HK-2 (cell line): ENCODE measurements around the gene ABHD12.
A peak's percentile ranks its signal among the peaks of the same experiment; 100 is the strongest.
"Not testable (repeated sequence)": the region's sequence is repeated elsewhere in the genome, so short reads cannot be mapped to it uniquely, and the experiment has no call there.

Experiments used
- DNase-seq: peaks from one replicate; pipeline ENCODE4 v3.0.0-alpha.2; 2018; ENCODE audit not compliant: unreplicated experiment

Gene ABHD12

DNA sequence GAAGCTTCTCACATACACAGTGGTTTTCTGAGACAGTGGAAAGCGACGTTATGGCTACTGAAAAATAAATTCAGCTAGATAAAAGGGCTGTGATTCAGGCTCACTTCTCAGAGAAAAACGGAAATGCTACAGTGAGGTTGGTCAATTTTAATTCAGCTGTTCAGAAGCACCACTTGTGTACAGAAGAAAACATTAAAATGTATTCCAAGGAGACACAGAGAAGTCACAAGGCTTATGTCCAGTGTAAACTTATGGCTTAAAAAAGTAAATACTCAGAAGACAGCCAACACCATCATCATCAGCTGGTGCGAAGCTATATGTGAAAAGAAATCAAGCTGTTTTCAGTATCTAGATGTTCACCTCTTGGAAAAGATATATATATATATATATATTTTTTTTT lies 68.6 kb downstream of the ABHD12 start:
- no peak for DNase-seq

DNA sequence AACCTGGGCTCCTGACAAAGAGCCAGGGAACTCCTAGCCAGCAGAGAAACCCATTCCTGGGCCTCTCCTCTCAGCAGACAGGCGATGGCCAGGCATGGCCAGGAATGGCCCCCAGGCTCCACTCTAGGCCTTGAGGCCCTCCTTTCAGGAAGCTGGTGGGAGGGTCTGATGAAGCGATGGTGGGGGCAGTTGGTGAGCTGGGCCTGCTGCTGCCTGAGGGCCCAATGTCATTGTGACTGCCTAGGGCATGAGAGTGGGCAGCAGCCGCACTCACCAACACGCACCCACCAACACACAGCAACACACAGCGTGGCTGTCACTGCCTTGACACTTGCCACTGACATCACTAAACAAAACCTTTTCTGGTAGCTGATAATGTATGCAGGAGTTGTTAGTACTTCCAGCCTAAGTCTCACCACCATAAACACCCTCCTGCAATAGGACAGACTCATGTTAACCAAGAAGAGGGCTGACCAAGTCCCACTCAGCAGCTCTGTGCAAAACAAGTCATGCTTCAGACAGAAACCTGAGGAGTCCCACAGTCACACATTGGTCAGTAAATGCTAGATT lies 69.3 kb downstream of the ABHD12 start:
- DNase-seq = no peak

DNA sequence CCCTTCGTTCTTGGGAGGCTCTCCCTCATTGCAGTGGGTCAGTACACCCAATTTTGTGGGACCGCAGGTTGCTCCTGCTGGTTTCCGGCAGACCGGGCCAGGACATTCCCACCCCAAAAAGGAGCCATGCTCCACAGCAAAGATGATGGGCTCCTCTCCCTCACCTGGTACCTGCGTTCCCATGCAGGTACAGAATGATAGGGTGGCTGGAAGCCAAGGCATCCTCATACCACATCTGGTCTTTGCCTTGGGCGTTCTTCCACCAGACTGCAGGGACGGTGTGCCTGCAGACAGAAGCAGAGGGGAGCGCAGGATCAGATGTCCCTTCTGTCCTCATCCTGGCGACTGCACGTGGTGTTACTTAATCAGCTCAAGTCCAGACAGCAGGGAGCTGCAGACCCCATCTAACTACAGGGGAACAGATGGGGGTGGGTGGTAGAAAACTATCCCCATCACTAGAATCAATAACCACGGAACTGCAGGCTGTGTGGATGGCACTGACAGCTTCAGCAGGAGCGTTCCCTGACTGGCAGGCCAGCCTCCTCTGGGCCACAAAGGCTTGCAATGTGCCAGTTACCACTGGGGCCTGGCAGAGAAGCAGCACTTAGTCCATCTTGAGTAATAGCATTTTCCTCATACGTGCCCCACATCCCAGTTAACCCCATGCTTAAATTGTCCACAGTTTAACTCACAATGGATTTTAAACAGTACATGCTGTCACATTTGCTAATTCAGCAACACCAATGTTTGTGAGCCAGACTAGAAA lies 70.4 kb downstream of the ABHD12 start:
- DNase-seq = no peak

DNA sequence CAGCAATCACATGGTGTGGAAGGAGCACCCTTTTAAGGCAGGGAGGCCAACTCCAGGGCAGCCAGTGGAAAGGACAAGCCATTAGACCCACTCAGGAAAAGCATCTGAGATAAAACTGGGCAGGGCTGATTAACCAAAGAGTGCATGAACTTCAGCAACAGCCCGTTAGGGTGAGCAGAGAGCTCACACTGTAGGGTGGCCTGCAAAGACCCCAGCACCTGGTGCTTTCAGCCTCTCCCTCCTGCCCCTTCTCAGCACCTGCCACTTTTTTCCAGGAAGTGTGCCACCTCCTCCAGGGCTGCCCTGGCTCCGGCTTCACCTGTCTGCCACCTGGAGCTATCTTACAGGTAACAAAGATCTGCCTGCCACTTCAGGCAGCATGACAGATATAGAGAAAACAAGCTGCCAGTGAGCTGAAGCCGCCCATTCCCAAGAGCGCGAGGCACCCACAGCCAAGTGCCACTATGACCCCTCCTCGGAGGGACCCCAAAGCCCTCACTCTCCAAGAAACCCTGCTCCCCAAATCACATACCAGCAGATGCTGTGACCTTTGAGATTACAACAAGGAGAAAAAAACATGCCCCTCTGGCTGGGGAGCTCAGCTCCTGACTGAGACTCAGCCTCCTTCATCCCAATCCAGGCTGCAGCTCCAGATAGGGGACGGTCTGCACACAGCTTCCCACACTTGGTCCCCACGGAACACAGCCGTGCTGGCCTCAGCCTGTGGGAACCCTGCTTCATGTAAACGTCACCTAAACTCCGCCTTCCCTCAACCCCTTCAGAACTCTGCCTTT lies 71.2 kb downstream of the ABHD12 start:
- no peak for DNase-seq

DNA sequence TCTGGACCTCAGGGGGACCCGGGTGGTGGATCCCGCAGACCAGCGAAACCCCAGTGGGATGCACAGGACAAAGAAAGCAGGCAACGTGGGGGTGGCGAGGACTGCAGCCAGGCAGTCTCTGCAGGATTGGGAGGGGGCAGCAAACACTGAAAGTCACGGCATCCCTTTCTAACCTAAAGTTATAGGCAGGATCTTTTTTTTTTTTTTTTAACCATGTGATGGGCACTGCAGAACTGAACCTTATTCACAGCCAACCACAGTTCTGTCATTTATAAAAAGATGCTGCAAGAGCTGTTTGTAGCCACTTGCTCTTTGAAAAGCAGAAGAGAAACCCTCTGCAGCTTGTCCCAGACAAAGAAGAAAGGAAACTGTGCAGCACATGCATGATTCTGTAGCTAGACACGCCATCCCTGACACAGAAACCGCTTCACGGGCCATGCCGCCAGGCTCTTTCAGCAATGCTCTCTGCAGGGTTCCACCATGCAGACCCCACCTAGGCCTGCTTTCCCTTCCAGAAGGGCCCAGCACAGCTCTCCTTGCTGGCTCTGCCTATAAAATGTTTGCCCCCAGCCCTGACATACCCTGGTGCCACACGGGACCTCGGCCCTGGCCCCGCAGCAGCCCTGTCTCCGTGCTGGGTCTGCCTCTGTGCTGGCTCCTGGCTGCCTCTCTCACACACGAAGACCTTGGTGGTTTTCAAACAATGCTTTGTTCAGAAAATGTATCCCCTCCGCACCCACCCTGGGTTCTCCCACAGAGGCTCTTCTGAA lies 72.0 kb downstream of the ABHD12 start:
- no peak for DNase-seq

- DNase-seq = no peak
These were observed 73.1 kb downstream of the ABHD12 start for GRCh38 chr20:25317351-25318075.

DNA sequence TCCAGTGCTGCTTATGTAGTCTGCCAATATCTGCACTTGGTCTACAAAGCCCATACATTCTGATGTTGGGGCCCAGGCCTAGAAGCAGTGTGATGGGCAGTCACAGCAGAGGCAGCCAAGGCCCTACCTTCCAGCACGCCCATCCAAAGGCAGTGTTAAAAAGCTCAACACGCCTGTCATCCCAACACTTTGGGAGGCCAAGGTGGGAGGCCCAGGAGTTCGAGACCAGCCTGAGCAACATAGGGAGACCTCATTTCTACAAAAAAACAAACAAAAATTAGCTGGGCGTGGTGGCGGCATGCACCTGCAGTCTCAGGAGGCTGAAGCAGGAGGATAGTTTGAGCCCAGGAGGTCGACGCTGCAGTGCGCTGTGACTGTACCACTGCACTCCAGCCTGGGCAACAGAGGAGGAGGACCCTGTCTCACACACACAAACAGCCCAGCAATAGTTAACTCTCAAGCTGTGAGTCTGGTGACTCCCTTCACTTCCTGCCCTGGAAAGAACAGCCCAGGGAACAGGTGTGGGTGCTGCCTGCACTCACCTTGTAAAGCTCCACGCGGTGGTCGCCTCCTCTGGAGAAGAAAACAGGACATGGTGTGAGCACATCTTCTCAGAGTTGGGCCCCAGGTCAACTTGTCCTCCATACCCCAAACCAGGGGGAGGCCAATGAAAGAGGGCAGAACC lies 74.0 kb downstream of the ABHD12 start:
- DNase-seq = no peak

DNA sequence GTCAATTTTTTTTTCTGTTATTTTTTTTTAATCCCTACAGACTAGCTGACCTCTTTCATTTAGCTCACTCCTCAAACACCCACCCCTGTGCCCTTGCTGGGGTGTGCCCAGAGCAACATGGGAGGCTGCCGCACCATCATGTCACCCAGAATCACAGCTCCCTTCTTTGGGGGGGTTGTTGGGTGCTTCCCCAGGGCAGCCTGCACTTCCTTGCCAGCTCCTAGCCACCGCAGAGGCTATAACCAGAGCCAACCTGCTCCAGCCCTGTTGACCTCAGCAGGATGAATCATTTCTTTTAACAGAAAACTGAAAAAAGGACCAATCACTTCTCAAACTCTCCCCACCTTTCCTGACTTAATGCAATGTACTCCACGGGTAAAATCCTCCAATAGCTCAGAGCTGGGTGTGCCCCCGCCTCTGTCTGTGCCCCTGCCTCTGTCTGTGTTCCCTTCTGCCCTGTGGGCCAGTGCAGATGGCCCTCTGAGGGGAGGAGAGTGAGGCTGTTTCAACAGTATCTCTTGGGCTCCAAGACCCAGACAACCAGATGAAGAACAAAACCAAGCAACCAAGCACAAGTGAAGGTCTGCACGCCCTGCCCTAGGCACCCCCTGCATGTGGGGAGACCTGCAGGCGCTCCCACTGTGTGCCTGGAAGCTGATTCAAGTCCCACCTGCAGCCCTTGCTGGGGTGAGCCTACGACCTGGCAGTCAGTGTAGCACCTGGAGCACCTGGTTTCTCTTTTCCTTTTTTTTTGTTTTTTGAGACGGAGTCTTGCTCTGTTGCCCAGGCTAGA lies 75.0 kb downstream of the ABHD12 start:
- peak; percentile 66 for DNase-seq

DNA sequence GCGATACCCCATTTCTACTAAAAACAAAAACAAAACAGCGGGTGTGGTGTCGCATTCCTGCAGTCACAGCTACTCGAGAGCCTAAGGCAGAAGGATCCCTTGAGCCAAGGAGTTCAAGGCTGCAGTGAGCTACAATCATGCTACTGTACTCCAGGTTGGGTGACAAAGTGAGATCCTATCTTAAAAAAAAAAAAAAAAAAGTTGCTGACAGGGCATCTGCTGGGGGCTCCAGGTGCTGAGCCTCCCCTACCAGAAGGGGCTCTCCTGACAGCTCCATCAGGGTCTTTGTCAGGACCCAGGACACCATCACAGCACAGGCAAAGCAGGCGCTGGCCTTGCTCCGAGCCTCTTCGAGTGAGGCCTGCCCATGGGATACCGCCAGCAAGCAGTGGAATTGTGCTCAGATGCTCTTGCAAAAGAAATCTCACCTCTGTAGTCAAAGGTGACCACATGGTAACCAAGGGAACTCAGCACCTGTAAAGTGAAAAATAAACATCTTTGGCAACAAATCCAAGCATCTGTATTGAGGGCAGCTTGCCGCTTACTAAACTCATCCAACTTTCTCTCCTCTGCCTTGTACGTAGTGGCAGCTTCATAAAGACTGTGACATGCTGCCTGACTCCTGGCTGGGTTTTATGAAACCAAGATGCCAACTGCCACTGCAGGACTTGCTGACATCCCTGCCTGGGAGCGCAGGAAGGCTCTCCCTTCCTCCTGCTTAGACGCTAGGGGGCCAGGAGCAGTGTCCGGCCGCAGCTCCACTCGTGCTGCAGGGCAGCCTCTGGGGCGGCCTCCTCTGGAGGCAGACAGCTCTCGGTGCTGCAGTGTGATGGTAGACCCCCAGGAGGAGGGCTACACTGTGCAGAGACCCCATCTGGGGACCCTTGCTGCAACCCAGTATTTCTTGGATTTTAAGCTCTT lies 75.9 kb downstream of the ABHD12 start:
- DNase-seq = no peak

GRCh38 chr20:25313593-25313992 lies 77.0 kb downstream of the ABHD12 start:
- DNase-seq = no peak

- DNase-seq = not testable (repeated sequence)
These were observed 77.9 kb downstream of the ABHD12 start for GRCh38 chr20:25312716-25313115.

DNA sequence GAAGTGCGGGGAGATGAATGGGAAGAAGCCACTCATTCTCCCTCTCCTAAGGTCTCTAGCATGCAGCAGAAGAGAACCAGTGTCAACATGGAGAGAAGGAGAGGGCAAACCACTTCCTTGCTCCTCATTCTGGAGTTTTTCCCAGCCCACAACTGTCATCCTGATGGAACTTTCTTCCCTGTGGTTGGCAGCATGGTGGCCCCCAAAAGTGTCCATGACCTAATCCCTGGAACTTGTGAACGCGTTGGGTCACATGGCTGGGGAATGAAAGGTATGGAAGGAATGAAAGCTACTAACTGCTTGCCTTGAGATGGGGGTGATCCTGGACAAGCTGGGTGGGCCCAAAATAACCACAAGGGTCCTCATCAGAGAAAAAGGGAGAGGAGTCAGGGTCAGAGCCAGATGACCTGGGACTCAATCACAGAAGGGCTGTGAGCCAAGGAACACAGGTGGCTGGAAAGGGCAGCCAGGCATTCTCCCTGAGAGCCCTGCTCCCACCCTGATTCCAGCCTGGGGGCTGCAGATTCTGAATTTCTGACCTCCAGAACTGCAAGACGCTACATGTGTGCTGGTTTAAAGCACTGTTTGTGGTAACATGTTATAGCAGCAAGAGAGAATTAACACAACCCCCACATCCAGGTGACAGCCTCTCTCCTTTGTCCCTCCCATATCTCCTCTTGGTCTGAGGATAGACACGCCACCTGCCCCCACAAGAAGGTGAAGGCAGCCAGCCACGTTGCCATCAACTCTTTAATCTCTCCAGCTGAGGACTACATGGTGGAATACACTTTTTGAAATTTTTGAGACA lies 79.5 kb downstream of the ABHD12 start:
- DNase-seq = peak; percentile 84

DNA sequence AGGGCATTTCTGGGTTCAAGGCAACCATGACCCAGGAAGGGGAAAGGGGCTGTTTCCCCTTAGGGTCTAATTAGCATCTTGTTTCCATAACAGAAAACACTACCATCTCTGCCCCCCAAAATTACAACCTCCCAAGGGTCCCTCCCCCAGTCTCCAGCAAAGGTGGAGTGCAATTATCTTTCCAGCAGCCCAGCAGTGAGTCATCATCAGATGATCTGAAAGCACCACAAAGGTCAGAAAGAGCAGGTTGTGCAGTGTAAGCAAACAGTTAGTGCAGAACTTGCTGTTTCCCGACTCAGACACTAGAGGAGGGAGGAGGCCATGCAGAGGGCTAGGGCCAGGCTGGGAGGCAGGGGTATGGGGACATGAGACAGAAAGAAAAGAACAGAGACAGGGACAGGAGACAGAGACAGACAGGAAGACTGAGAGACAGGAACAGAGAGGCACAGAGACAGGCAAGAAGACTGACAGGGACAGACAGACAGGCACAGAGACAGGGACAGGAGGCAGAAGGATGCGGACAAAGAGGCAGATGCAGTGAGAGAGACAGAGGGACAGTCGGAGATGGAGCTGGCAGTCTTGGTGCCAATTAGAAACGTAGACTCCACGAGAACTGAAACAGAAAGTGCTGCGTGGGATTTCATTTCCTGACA lies 80.2 kb downstream of the ABHD12 start:
- DNase-seq = peak; percentile 90

DNA sequence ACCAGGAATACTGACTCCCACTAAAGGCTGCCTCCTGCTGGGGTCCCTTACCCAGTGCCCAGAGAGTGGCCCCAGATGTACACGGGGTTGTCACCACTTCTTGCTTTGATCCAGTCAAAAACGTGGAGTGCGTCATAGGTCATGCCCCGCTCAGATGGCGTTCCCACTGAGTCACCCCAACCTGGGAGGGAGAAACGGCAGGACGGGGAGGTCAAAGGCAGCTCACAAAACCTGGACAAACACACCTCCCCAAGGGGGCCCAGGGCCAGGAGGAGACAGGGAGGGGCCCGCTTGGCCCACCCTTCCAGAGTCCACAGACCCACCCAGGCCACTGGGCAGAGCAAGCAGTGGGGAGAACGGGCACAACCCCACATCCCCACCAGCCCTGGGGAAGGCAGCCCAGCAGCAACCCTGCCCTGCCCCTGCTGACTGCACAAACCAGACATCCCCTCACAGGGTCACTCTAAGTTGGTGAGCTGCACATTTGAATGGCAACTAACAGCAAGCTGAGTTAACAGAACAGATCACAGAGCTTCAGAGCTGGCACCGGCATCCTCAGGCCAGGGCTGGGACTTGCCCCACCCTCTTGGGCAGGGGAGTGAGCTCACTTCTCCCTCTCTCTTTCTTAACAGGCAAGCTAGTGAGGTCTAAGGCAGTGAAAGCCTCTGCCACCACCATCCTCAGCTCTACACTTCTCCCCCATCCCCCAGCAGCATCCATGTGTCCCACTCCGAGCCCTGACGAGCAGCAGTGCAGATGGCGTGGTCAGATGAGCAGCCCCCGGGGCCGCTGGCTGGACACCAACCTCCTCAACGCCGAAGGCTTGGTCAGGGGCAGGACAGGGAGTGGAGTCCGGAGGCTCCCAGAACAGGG lies 81.0 kb downstream of the ABHD12 start:
- DNase-seq = peak; percentile 91

DNA sequence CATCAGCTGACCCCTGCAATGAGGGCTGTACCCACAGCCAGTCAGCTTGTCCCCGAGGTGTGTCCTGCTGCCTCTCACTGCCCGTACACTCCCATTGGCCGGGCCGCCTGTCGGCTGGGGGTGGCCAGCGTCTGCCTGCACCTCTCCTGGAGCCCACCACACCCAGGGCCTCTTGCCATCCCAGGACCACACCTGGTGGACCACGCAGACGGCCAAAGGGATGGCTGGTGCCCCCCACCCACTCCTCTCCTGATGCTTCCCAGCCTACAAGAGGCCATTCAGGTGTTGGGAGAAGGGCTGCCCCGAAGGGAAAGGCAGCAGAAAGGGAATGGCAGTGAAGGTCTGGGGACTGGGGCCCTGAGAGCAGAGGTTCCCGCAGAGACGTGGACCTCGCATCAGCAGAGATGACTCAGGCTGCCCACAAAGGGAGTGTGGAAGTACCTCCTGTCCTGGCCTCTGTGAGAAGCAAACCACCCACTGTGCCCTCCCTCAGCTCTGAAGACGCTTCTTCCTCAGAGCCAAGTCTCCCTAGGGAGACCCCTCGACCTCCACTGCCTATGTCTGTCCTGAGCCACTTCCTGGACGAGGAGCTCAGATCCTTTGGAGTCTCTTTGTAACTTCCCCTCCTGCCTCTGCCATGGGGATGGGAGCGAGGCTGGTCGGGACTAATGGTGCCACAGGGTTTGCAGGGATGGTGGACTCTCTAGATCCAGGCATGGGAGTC lies 81.8 kb downstream of the ABHD12 start:
- DNase-seq = peak; percentile 81

GRCh38 chr20:25308083-25308491 lies 82.5 kb downstream of the ABHD12 start:
- DNase-seq = no peak
